ENCODE data around the gene SCTR.

Gene SCTR

GRCh38 chr2:119426801-119427395 is 97.4 kb downstream of the SCTR start:
- Histone ChIP-seq H3K27me3 (replicated peaks; ENCODE audit: control insufficient read depth, insufficient read depth, low read length) (no peaks in the 10 kb centered on the region; the same call in 1 of the 2 replicates), H3K36me3 (ENCODE audit: control insufficient read depth, insufficient read depth, low read length) (no peaks in the 10 kb centered on the region), H3K4me3 (replicated peaks; ENCODE audit: low read depth, low read length) (no peak overlapping the region)
- TF ChIP-seq, protein P1, sequence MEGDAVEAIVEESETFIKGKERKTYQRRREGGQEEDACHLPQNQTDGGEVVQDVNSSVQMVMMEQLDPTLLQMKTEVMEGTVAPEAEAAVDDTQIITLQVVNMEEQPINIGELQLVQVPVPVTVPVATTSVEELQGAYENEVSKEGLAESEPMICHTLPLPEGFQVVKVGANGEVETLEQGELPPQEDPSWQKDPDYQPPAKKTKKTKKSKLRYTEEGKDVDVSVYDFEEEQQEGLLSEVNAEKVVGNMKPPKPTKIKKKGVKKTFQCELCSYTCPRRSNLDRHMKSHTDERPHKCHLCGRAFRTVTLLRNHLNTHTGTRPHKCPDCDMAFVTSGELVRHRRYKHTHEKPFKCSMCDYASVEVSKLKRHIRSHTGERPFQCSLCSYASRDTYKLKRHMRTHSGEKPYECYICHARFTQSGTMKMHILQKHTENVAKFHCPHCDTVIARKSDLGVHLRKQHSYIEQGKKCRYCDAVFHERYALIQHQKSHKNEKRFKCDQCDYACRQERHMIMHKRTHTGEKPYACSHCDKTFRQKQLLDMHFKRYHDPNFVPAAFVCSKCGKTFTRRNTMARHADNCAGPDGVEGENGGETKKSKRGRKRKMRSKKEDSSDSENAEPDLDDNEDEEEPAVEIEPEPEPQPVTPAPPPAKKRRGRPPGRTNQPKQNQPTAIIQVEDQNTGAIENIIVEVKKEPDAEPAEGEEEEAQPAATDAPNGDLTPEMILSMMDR (IDR thresholded peaks at IDR 0.05; ENCODE audit: insufficient read depth, low read length, poor library complexity, severe bottlenecking), result no peak
- no peak for DNase-seq (ENCODE audit: extremely low read depth, insufficient read length)

DNA sequence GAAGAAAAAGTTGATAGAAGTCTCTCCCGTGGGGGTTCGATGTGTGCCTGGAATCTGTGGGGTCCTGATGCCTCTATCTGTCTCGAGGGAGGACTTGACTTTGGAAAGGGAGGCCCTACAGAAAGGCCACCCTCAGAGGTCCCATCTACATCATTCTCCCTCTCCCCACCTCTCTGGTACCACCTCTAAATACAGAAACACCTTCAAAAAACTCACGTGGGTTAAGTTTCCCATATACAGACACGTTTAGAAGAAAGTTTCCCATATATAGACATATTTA is 97.9 kb downstream of the SCTR start:
- DNase-seq (ENCODE audit: extremely low read depth, insufficient read length), result no peak
- Histone ChIP-seq H3K4me3 (replicated peaks; ENCODE audit: low read depth, low read length) (no peak overlapping the region), H3K27me3 (replicated peaks; ENCODE audit: control insufficient read depth, insufficient read depth, low read length) (no peaks in the 10 kb centered on the region; the same call in 1 of the 2 replicates)

DNA sequence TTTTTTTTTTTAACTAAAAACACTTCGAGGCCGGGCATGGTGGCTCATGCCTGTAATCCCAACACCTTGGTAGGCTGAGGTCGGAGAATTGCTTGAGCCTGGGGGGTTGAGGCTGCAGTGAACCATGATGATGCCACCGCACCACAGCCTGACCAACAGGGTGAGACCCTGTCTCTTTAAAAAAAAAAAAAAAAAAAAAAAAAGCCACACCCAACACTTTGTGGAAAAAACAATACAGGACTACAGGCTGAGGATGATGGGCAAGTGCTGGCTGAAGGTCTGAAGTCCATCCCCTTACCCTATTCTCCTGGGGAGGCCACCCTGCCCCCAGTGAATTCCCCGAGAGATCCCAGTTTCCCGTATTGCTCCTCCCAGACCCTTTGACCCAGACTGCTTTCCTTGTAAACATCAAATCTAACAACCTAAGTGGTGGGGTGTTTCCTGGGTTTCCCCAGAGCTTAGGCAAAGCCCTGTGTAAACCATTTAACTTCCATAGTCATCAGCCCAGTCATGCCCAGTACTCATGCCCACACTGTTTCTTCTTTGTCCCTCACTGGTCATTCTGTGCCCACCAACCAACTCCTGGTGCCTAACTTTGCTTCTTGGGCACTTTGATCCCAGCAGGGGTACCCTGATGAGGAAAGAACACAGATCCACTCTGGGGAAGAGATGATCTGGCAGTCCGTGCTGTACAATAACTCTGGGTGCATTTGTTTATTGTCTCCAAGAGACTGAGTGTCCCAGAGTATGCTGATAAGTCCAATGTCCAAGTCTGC is 98.5 kb downstream of the SCTR start:
- Histone ChIP-seq H3K4me3 (replicated peaks; ENCODE audit: low read depth, low read length) (no peak overlapping the region), H3K27me3 (replicated peaks; ENCODE audit: control insufficient read depth, insufficient read depth, low read length) (no peaks in the 10 kb centered on the region; the same call in 1 of the 2 replicates), H3K36me3 (ENCODE audit: control insufficient read depth, insufficient read depth, low read length) (no peaks in the 10 kb centered on the region)
- DNase-seq (ENCODE audit: extremely low read depth, insufficient read length), result no peak
- TF ChIP-seq, protein P1 (IDR thresholded peaks at IDR 0.05; ENCODE audit: insufficient read depth, low read length, poor library complexity, severe bottlenecking), result no peak

More for the DNA sequence above, 97.9 kb downstream of the SCTR start:
- no peaks in the 10 kb centered on the region for H3K36me3 ChIP-seq (ENCODE audit: control insufficient read depth, insufficient read depth, low read length)
- TF ChIP-seq, protein P1 (IDR thresholded peaks at IDR 0.05; ENCODE audit: insufficient read depth, low read length, poor library complexity, severe bottlenecking), result no peak

GRCh38 chr2:119425119-119425405 is 99.2 kb downstream of the SCTR start:
- TF ChIP-seq, protein P1 (IDR thresholded peaks at IDR 0.05; ENCODE audit: insufficient read depth, low read length, poor library complexity, severe bottlenecking), result no peak
- no peak overlapping the region for H3K4me3 ChIP-seq (replicated peaks; ENCODE audit: low read depth, low read length)
- H3K36me3 ChIP-seq (ENCODE audit: control insufficient read depth, insufficient read depth, low read length), result no peaks in the 10 kb centered on the region
- no peak for DNase-seq (ENCODE audit: extremely low read depth, insufficient read length)
- no peaks in the 10 kb centered on the region; the same call in 1 of the 2 replicates for H3K27me3 ChIP-seq (replicated peaks; ENCODE audit: control insufficient read depth, insufficient read depth, low read length)

DNA sequence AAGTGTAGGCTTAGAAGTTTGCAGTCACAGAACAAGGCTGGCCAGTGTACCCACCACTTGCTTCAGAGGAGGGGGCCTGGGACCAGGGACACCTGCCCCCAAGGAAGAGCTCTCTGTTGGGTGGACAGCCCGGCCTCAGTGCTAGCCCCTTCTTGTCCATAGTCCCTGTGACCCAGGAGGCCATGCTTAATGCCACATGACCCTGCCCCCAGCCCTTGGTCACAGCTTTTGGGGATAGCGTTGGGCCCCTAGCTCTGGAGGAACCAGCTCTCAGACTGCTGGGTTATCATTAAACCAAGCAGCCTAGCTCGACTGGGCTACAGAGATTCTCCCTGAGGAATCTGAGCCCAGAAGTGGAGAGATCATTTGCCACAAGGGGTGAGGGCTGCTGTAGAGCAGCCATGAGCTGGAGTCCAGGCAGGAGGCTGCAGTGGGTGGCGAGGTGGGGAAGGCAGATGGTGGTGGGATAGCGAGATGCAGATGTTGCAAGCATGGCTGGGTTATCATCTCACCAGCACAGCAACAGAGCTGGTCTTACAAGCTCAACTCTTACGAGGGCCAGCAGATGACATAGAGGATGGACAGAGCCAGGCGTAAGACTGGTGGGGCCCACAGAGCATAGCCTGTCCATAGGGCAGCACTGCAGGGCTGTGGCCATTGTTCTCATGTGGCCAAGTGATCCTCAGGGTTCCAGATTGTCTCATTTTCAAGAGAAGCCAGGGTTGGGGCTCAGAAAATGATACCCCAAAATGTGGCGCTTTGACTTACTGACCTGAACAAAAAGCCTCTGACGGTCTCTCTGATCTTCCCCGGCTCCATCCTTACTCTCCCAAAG is 99.8 kb downstream of the SCTR start:
- H3K4me3 ChIP-seq (replicated peaks; ENCODE audit: low read depth, low read length), result no peak overlapping the region
- DNase-seq (ENCODE audit: extremely low read depth, insufficient read length), result no peak
- no peaks in the 10 kb centered on the region for H3K36me3 ChIP-seq (ENCODE audit: control insufficient read depth, insufficient read depth, low read length)
- TF ChIP-seq, protein P1 (IDR thresholded peaks at IDR 0.05; ENCODE audit: insufficient read depth, low read length, poor library complexity, severe bottlenecking), result no peak
- no peaks in the 10 kb centered on the region; the same call in 1 of the 2 replicates for H3K27me3 ChIP-seq (replicated peaks; ENCODE audit: control insufficient read depth, insufficient read depth, low read length)
